Iris pigment epithelial cell (primary cell): Measurements from ENCODE around the gene FILIP1L.

Source experiments
- DNase-seq: peaks from one replicate; pipeline ENCODE4 v3.0.0-alpha.2; 2011; ENCODE audit warnings: low read depth

The FILIP1L gene

DNA sequence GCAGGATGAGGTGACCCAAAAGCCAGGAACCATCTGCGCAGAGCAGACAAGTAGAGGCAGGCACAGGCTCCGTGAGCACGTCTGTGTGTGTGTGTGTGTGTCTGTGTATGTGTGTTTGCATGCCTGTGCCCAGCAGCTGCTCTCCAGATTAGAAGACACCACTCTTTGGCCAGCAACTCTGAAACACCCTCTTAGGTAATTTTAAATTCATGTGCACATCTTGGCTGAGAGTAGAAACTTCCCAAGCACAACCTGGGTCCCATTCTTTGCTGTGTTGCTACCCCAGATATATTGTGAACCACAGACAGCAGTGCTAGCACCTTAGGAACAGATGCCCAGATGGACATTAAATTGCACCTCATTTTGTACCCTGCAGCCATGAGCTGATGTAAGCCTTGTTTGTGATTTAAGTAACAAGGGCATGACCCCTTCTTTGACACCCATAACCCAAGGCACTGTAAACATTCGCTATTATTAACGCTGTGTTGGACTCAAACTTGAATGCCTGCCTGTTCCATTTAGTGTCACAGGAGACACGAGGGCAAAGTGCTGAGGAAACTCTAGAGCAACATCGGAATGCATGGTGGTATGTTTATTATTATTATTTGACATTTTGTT is at the start of gene FILIP1L:
Gene FILIP1L, minus strand, starts transcription at position 89 of the 618 bp plus-strand sequence.
- no peak for DNase-seq

DNA sequence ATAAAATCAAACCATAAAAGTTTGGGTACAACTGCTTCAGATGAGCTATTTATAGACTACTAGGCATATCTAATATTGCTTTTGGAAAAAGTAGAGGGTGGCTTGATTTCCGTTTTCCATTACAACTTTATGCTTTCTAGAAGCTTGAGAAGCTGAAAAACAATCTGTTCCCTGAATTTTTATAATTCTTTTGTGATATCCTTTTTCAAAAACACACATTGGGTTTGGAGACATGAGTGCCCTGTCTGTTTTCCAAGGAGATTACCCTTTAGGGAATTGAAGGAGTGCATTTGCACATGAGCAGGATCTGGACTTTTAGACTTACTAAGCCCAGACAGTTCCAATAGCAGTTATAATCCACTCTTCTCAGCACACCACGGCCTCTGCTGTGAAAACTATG is 49.5 kb upstream of the FILIP1L start:
- DNase-seq, result peak; percentile 12

DNA sequence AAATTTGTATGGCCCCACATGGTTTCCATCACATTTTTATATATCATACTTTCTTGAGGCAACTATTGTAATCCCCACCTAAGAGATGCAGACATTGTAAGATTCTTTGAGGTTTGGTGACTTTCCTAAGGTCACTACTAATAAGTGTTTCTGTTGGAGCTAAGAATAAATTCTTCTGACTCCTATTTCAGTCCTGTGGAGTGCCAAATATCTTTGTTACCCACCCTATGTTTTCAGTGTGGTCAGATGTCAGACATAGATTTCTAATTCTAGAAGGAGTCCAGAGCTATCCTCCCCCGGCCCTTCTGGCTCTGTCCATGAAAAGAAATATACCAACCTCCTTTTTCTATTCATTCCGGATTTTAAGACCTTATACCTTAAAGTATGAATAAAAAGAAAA is 46.2 kb upstream of the FILIP1L start:
- peak; percentile 40 for DNase-seq

DNA sequence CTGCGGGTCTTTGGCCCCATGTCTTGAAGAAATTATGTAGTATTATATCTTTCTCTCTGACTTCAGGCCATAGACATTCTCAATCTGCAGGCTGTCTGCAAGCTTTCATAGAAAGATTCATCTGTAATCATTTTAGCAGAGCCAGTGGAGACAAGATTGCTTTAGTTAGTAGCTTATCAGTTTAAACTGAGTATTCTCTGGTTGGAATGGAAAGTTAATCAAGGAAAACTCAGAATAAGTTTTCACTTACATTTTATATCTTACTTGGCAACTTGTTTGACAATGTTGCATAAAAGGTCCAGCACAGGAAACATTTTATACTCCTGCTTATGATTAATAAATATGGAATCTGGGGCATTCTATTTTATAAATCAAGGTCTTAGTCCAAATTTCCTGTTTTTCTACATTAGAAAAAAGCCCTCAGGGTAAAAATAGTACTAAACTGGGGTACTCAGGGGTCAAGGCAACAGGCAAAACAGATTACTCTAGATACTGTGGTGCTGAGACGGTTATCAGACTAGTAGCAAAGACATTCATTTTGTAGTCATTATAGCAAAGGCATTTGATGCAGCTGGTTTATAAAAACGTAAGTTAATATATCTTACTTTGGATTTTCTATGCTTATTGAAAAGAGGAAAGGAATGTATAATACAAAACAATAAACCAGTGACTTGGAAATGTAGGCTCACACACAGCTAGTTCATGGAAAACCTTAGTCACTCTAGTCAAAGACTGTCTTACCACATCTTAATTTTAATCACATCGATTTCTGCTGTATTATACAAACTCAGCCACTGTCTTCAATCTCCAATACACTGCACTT is 45.2 kb upstream of the FILIP1L start:
- peak; percentile 86 for DNase-seq

DNA sequence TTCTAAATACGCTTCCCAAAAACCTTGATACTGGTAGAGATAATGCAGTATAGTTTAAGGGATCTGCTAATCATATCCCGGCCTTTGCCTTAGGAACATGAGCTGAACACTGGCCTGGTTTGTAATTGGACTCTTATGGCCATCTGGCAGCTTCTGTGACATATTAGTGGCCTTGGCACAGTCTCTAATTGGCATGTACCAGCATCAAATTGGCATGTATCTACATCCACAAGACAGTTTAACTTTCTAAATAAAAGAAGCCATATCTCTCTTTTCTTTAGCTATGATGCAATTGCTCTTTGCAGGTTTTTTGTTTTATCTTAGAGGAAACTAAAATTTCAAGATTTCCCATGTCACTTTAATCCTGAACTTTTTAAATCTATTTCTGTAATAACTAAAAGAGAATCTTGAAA is 44.6 kb upstream of the FILIP1L start:
- DNase-seq, result no peak

DNA sequence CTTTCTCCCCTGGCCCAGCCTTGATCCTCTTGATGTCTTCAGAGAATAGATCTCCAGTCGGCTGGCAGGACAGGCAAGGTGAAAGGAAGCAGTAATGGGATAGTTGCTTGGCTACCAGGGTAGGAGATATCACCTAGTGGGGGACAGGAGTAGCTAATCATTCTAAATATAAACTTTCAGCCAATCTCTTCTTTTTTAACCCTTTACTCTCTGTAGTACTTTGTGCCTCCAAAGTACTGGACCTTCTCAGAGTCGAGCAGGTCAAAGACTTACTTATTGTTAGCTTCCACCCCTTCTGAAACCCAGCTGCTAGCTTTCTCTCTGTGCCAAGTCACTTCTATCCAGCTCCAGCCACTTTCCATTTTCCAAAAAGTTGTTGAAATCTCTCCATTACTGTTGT is 43.4 kb upstream of the FILIP1L start:
- DNase-seq, result no peak

DNA sequence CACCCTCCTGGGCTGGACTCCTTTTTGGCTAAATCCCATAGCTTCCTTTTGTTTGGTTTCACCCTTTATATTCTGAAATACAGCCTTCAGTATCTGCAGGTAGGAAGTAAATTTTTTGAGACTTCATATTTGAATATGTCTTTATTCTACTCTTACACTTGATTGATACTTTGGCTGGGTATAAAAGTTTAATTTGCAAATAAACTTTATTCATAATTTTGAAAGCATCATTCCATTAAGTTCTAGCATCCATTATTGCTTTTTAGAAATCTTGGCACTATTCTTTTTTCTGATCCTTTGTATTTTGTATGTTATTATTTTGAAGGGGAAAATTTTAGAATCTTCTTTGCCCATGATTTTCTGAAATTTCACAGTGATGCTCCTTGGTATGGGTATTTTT is 41.3 kb upstream of the FILIP1L start:
- DNase-seq, result no peak

DNA sequence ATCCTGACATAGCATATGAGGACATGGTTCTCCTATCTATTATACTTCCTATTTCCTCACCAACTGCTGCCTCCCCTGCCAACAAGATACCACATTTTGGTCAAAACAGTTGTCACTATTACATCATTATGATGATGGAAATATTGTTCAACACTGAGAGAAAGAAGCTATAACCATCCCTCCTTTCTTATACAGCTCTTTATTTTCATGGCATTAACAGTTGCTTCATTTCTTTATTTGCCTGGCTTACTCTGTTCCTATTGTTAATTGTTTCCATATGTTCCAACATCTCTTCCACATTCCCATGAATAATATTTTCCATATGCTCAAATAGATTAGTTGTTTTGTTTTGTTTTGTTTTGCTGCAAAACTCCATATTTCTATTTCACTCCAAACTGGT is 40.8 kb upstream of the FILIP1L start:
- DNase-seq, result no peak

DNA sequence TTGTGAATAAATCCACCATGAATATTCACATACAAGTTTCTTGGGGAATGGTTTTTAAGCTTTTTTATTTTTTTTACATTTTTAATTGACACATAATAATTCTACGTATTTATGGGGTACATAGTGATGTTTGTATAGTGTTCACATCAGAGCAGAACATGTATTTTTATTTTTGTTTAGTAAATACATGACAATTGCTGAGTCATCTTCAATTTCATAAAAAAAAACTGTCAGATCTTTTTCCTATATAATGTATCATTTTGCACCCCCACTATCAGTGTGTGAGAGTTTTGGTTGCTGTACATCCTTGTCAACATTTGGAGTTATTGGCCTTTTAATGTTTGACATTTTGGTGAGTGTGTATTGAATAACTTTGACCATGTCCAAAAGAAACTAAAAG is 39.9 kb upstream of the FILIP1L start:
- DNase-seq, result no peak

DNA sequence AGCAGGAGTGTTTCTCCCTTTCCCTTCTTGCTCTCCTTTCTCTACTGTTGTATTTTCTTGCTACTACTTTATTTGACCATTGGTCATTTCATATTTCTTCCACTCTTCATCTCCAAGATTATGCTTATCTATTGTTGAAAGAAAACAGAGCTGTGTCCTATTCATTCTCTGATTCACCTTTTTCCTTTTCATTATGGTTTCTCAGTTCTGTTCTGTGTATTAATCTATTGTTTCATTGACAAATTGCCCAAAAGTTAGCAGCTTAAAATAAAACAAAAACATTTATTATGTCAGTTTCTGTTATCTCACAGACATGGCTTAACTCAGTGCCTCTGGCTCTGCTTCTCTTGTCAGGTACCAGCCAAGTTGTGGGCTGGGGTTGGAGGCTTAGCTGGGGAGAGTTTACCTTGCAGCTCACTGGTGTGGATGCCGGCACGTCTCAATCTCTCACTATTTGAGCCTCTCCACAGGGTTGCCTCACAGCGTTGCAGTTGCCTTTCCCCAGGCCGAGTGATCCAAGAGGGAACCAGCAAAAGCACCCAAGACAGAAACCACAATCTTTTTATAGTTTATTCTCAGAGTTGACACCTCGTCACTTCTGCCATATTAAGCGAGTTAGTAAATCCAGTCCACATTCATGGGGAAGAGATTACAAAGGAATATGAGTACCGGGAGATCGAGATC is 36.9 kb upstream of the FILIP1L start:
- DNase-seq, result no peak

DNA sequence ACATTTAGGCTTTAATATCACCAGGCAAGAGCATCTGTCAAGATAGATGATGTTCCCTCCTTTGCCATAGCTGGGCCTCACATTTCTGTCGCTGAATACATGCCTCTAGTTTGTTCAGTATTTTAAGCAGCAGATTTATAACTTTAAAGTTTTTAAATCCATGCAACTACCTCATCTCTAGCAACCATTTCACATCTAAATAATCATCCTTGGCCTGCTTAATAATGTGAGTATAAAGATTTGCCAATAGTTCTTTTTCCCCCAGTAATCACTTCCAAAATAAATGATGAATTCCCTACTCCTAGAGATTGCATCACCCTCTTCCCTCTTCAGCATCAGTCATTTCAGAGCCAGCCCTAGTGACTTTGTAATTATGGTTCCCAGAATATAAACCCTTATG is 36.2 kb upstream of the FILIP1L start:
- no peak for DNase-seq

DNA sequence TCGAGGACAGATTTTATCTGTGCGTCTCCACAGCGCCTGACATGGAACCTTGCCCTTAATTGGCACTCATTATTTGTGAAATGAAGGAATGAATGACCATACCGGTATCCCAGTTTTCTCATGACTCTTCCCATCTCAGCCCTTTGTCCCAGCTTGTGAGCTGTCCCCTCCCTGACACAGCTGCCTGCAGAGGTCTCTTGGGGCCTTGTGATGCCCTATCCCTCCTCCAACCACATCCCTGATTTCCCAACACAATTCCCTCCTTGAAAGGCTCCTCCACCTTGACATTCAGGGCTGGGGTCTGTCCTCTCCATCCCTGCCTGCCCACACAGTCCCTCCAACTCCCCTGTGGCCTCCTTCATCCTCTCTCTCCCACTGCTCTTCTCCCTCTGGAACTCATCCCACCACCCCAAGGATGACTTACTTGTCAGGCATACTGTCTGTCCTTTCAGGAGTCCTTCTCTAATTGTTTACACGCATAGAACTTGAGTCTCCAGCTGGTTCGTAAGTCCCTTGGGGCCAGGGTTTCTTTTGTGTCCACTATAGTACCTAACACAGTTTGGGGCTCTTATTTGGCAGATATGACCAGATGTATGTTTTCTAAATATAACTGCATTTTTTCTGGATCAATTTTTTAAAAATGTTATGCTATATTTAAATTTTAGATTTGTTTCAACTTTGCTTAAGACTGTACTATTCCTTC is 35.6 kb upstream of the FILIP1L start:
- DNase-seq, result no peak

DNA sequence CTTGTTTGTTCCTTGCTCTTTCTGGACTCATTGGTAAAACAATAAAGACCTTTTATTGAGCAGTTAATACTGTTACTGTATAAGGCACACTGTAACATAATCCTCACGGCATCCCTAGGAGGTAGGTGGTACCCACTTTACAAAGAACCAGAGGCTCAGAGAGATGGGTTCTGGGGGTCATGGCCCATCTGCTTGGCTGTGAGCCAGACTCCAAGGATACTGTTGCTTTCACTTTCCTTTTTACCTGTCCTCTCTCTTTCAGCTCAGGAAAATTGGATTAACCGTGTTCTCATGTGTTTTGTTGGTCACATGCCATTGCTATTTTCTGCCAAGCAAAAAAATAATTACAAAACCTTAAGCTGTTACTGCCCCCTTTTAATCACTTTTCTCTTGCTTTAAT is 34.8 kb upstream of the FILIP1L start:
- DNase-seq, result no peak

DNA sequence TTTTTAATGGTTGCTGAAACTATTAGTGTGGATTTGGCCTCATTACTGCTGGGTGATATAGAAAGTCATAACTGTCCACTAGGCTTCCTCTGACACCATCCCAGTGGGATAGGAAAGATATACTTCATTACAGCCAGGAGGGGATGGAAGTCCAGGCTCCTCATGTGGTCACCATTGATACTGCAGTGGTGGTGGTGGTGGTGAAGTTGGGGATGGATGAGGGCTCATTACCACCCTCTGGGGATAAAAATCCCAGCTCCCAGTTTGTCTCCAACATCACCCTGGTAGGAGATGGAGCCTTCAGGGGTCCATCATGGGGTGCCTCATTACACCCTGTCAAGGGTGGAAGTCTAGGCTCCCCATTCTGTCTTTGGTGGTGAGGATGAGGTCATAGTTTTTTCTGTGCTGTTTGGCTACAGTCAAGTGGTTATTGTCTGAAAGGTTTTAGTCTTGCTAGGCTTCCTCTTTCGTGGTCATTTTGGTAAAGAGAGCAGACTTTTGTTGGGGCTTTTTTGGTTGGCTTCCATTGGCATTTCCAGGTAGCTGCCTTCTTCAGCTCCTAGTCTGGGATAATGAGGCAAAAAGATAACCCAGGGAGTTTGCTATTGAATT is 30.1 kb upstream of the FILIP1L start:
- DNase-seq, result no peak

DNA sequence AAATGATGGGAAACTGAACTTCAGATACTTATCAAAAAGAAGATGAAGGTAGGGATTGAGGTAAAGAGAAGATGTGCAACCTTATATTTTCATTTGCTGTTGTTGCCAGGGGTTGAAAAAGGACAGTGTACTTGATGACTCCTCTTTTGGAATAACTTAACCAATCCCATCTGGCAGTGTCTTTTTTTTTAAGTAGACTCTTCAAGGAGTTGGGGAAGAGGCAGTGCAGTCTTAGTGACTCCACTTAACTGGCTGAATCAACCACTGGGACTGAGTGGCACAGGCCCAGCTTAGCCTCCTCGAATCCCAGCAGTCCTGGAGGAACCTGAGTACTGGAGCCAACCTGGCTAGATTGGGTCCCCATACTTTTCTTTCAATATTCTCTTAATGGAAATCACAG is 27.3 kb upstream of the FILIP1L start:
- no peak for DNase-seq

DNA sequence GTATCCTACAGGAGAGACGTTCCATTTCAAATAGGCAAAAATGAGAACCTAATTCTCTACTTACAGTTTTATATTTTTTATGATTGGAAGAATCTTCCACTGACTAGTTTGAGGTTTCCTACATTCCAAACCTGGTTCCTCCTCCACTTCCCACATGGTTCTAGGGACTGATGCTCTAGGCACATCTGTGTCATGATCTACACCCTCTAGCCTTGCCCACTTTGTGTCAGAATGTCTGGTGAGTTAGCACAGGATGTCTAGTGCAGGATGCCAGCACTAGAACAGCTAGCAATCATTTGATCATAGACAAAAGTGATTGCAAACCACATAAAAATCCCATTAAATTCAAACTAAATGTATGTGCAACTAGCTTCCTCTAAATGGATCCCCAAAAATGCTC is 26.7 kb upstream of the FILIP1L start:
- DNase-seq, result no peak

DNA sequence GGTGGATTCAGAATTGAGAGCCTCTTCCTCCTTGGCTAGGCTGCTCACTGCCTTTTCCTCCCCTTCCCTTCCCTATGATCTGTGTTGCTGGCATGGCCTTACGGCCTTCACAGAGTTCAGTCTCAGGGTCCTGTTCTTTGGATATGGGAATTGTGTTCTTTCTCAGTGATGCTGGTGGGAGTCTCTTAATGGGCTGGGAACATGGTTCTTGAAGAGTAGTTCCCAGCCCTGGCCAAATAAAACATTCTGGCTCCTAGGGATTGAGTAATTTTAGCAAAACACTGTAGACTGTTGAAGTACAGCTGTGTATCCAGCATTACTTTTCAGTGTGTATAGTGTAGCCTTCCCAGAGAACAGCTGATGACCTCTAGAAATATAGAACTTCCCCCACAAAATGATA is 22.6 kb upstream of the FILIP1L start:
- DNase-seq, result no peak

DNA sequence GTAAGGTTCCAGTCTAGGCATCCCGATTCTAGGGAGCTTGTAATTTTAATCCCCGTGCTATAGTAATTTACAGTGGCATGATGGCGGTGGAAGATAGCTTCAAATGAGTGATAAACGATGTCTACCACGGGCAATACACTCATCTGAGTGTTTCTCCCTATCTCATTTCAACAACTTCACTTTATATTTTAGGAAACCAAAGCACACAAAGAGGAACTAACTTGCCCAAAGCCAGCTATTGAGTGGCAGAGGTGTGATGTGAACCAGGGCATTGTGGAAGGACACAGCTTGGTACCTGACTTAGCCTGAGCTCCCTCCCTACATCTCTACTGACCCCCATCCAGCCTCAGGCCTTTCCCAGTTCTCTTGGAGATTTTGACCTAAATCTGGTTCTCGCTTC is 16.9 kb upstream of the FILIP1L start:
- DNase-seq, result no peak

DNA sequence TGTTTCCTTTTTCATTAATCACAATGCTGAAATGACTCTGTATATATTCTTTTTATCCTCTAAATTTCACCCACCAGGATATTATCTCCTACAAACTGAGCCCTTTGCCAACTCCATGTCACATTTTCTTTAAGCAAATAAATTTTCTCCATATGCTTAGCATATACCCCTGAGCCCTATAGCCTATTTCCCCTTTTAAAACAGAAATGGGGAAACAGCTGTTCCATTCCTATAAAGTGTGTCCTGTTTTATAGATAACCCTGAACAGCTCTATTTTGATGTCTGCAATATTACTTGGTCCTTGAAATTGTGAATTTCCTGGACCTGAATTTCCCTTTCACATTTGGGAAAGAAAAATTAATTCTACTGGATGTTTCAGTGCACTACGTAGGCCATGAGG is 15.6 kb upstream of the FILIP1L start:
- no peak for DNase-seq

DNA sequence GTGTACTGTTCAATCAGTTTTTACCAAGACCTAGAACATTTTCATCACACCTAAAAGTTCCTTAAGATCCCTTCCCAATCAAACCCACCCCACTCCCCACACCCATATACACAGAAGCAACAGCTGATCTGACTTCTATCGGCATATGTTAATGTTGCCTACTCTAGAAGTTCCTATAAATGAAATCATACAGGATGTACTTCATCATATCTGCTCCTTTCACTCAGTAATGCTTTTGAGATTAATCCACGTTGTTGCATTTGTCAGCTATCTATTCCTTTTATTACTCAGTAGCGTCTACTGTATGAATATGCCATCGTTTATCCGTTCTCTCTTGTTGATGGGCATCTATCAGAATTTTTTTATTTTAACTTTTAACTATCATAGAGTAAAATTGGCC is 14.3 kb upstream of the FILIP1L start:
- DNase-seq, result no peak

DNA sequence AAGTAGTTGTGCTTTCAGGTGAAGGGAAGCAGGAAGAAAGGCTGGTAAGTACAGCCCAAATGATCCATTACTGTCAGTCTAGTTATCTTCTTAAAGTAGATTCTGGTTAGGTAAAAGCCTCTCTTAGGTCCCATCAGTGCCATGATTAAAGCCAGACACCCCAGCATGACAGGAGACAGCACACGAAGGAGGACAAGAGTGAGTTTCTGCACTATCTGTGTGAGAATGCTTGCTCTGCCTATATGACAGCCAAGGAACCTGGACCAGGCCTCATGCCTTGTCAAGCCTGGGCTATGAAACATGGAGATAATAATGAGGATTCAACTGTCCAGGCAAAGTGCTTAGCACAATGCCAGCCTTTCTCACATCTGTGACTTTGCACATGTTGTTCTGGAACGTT is 13.5 kb upstream of the FILIP1L start:
- no peak for DNase-seq
